ENCODE data around the gene TSKU. TPM values are rescaled to one million over a fixed set of nuclear protein-coding genes. Genes with fewer than 3 reads are reported as not detected.

Gene TSKU
- total and polyA plus RNA-seq, 9 of the 15 experiments (the other 6 are each of a cell fraction or from before 2014, with no cell fraction given): 0.60 to 11.9 (median 8.4) TPM

DNA sequence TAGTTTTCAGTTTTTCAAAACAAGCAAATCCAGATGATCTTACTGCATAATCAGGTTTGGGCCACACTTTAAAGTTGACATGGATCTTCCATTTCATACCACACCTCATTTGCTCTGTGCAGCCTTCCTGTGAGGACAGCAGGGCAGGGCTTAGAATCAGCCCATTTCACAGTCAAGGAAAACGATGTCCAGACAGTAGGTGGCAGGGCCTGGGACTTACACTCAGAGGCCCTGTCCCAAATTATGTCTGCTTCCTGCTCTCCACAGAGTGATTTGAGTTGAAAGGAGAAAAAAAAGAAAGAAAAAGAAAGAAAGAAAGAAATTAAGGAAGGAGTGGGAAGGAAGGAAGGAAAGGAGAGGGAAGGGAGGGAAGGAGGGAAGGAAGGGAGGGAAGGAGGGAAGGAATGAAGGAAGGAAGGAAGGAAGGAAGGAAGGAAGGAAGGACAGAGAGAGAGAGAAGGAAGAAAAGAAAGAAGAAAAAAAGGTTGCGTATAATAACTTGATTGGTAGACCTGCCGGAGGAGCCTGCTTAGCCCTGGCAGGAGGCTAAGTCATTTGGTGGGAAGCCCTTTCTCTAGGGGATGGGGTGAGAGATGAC is 23.6 kb downstream of the TSKU start (continued):
- TF ChIP-seq, protein P1, sequence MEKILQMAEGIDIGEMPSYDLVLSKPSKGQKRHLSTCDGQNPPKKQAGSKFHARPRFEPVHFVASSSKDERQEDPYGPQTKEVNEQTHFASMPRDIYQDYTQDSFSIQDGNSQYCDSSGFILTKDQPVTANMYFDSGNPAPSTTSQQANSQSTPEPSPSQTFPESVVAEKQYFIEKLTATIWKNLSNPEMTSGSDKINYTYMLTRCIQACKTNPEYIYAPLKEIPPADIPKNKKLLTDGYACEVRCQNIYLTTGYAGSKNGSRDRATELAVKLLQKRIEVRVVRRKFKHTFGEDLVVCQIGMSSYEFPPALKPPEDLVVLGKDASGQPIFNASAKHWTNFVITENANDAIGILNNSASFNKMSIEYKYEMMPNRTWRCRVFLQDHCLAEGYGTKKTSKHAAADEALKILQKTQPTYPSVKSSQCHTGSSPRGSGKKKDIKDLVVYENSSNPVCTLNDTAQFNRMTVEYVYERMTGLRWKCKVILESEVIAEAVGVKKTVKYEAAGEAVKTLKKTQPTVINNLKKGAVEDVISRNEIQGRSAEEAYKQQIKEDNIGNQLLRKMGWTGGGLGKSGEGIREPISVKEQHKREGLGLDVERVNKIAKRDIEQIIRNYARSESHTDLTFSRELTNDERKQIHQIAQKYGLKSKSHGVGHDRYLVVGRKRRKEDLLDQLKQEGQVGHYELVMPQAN (IDR thresholded peaks at IDR 0.05; ENCODE audit: borderline replicate concordance): 0 out of 2 replicates have a peak, but pooled peaks have one; percentile 15
- TF ChIP-seq MAFF (IDR thresholded peaks at IDR 0.05; ENCODE audit: low read length) (no peak), BCL6 (CRISPR knock-in tag; IDR thresholded peaks at IDR 0.05) (no peak), AFF1 (IDR thresholded peaks at IDR 0.05; ENCODE audit: low read depth in 1 of 2, partially characterized antibody in 2 of 2) (no peak), RBM25 (IDR thresholded peaks at IDR 0.05; ENCODE audit: low read depth, low read length, severe bottlenecking) (peak; percentile 5), ZBTB7A (IDR thresholded peaks at IDR 0.05; ENCODE audit: borderline replicate concordance, control insufficient read depth, low read depth, low read length) (no peak), ZNF134 (CRISPR knock-in tag; conservative IDR thresholded peaks at IDR 0.05) (no peak), SMAD1 (IDR thresholded peaks at IDR 0.05; ENCODE audit: low read depth, low read length, partially characterized antibody) (no peak), GABPB2 (CRISPR knock-in tag; conservative IDR thresholded peaks at IDR 0.05) (no peak), THRB (CRISPR knock-in tag; conservative IDR thresholded peaks at IDR 0.05) (0 out of 2 replicates have a peak, but pooled peaks have one; percentile 62), BCOR (IDR thresholded peaks at IDR 0.05) (peak; percentile 67), PHF8 (IDR thresholded peaks at IDR 0.05; ENCODE audit: borderline replicate concordance, low read length) (no peak), NEUROD1 (IDR thresholded peaks at IDR 0.05; ENCODE audit: borderline replicate concordance, low read depth, low read length, partially characterized antibody) (no peak)
- TF ChIP-seq, protein P2, sequence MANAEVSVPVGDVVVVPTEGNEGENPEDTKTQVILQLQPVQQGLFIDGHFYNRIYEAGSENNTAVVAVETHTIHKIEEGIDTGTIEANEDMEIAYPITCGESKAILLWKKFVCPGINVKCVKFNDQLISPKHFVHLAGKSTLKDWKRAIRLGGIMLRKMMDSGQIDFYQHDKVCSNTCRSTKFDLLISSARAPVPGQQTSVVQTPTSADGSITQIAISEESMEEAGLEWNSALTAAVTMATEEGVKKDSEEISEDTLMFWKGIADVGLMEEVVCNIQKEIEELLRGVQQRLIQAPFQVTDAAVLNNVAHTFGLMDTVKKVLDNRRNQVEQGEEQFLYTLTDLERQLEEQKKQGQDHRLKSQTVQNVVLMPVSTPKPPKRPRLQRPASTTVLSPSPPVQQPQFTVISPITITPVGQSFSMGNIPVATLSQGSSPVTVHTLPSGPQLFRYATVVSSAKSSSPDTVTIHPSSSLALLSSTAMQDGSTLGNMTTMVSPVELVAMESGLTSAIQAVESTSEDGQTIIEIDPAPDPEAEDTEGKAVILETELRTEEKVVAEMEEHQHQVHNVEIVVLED (CRISPR knock-in tag; IDR thresholded peaks at IDR 0.05): no peak
- TF ChIP-seq, protein P3, sequence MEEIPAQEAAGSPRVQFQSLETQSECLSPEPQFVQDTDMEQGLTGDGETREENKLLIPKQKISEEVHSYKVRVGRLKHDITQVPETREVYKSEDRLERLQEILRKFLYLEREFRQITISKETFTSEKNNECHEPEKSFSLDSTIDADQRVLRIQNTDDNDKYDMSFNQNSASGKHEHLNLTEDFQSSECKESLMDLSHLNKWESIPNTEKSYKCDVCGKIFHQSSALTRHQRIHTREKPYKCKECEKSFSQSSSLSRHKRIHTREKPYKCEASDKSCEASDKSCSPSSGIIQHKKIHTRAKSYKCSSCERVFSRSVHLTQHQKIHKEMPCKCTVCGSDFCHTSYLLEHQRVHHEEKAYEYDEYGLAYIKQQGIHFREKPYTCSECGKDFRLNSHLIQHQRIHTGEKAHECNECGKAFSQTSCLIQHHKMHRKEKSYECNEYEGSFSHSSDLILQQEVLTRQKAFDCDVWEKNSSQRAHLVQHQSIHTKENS (CRISPR knock-in tag; IDR thresholded peaks at IDR 0.05): no peak

Measured in K562 (cell line).